Measurements from ENCODE around the gene MPP3.
A peak's percentile ranks its signal among the peaks of the same experiment; 100 is the strongest.
"Not testable (repeated sequence)": the region's sequence is repeated elsewhere in the genome, so short reads cannot be mapped to it uniquely, and the experiment has no call there.

MPP3 gene

GRCh38 chr17:43809121-43809520 is 23.8 kb downstream of the MPP3 start:
- no peak for DNase-seq (ENCODE audit: extremely low read depth in 1 of 2, low read depth in 1 of 2)

- DNase-seq (ENCODE audit: extremely low read depth in 1 of 2, low read depth in 1 of 2) = no peak
Measured at GRCh38 chr17:43808076-43808475, 24.9 kb downstream of the MPP3 start.

GRCh38 chr17:43805117-43805516 is 27.8 kb downstream of the MPP3 start:
- no peak for DNase-seq (ENCODE audit: extremely low read depth in 1 of 2, low read depth in 1 of 2)

GRCh38 chr17:43803758-43804157 is 29.2 kb downstream of the MPP3 start:
- no peak for DNase-seq (ENCODE audit: extremely low read depth in 1 of 2, low read depth in 1 of 2)

GRCh38 chr17:43801844-43802243 is 31.1 kb downstream of the MPP3 start:
- DNase-seq (ENCODE audit: extremely low read depth in 1 of 2, low read depth in 1 of 2) = no peak

GRCh38 chr17:43800736-43801135 is 32.2 kb downstream of the MPP3 start:
- no peak for DNase-seq (ENCODE audit: extremely low read depth in 1 of 2, low read depth in 1 of 2)

GRCh38 chr17:43799047-43799446 is 33.9 kb downstream of the MPP3 start:
- DNase-seq (ENCODE audit: extremely low read depth in 1 of 2, low read depth in 1 of 2) = no peak

GRCh38 chr17:43798024-43798423 is 34.9 kb downstream of the MPP3 start:
- DNase-seq (ENCODE audit: extremely low read depth in 1 of 2, low read depth in 1 of 2) = not testable (repeated sequence)

- DNase-seq (ENCODE audit: extremely low read depth in 1 of 2, low read depth in 1 of 2) = not testable (repeated sequence)
Measured at GRCh38 chr17:43792668-43793067, 40.3 kb downstream of the MPP3 start.

- no peak for DNase-seq (ENCODE audit: extremely low read depth in 1 of 2, low read depth in 1 of 2)
Measured at GRCh38 chr17:43791589-43791988, 41.4 kb downstream of the MPP3 start.

GRCh38 chr17:43790311-43790940 is 42.5 kb downstream of the MPP3 start:
- DNase-seq (ENCODE audit: extremely low read depth in 1 of 2, low read depth in 1 of 2) = no peak

- DNase-seq (ENCODE audit: extremely low read depth in 1 of 2, low read depth in 1 of 2) = no peak
Measured at GRCh38 chr17:43789482-43789881, 43.5 kb downstream of the MPP3 start.

GRCh38 chr17:43788540-43788939 is 44.4 kb downstream of the MPP3 start:
- DNase-seq (ENCODE audit: extremely low read depth in 1 of 2, low read depth in 1 of 2) = no peak

- no peak for DNase-seq (ENCODE audit: extremely low read depth in 1 of 2, low read depth in 1 of 2)
Measured at GRCh38 chr17:43787728-43788127, 45.2 kb downstream of the MPP3 start.

- DNase-seq (ENCODE audit: extremely low read depth in 1 of 2, low read depth in 1 of 2) = no peak
Measured at GRCh38 chr17:43784628-43785101, 48.3 kb downstream of the MPP3 start.

GRCh38 chr17:43784068-43784467 is 48.9 kb downstream of the MPP3 start:
- DNase-seq (ENCODE audit: extremely low read depth in 1 of 2, low read depth in 1 of 2) = no peak

- no peak for DNase-seq (ENCODE audit: extremely low read depth in 1 of 2, low read depth in 1 of 2)
Measured at GRCh38 chr17:43782913-43783680, 49.8 kb downstream of the MPP3 start.

- no peak for DNase-seq (ENCODE audit: extremely low read depth in 1 of 2, low read depth in 1 of 2)
Measured at GRCh38 chr17:43780135-43780534, 52.8 kb downstream of the MPP3 start, which contains the start of gene CFAP97D1. Gene CFAP97D1, plus strand, starts transcription at chr17:43780435. Its CDS starts 28 bp downstream, at chr17:43780463.

GRCh38 chr17:43779145-43780125 is 53.5 kb downstream of the MPP3 start:
- DNase-seq (ENCODE audit: extremely low read depth in 1 of 2, low read depth in 1 of 2) = no peak

- DNase-seq (ENCODE audit: extremely low read depth in 1 of 2, low read depth in 1 of 2) = peak; percentile 37 to 55
Measured at GRCh38 chr17:43778337-43779144, 54.4 kb downstream of the MPP3 start, which contains the start of gene DUSP3. Gene DUSP3, minus strand, starts transcription at chr17:43778977. Its CDS starts 53 bp downstream, at chr17:43778924.

All from stimulated activated CD8-positive, alpha-beta memory T cell treated with anti-CD3 and anti-CD28 coated beads, Interleukin-7, amount 100 ng/mL, for 48 hours (primary cell).